GM21737 (cell line): ENCODE measurements around the gene NUP210L.
"Not testable (repeated sequence)": the region's sequence is repeated elsewhere in the genome, so short reads cannot be mapped to it uniquely, and the experiment has no call there.

Experiments used
- ATAC-seq: cut with Tn5 transposase; IDR thresholded peaks from one replicate; pipeline ENCODE4 v1.9.1; 2021; ENCODE audit warnings: mild to moderate bottlenecking, moderate library complexity; ENCODE audit not compliant: unreplicated experiment

The NUP210L gene

DNA sequence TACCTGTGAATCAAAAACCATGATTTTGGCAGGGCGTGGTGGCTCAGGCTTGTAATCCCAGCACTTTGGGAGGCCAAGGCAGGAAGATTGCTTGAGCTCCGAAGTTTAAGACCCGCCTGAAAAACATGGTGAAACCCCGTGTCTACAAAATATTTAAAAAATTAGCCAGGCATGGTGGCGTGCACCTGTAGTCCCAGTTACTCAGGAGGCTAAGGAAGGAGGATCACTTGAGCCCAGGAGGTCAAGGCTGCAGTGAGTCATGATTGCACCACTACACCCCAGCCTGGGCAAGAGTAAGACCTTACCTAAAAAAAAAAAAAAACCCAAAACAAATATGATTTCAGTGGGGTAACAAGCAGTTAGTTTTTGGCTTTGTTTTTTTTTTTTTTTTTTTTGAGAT is 54.7 kb downstream of the NUP210L start:
- ATAC-seq: not testable (repeated sequence)

DNA sequence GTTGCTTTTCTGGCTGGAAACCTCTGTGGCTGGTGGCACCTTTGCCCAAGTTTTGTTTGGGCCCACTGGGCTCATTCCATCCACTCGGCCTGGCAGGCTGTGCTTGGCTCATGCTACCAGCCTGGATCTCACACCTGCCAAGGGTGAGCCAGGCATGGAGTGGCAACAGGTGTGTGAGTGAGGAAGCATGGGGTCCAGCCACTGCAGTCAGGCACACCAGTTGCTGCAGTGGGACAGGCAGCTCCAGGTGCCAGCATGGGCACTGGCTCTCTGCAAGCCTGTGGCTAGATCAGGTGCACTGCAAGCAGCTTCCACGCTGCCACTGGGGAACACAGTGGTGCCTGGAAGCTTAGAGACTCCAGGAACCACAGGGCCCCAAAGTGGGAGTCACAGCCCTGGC is 57.0 kb downstream of the NUP210L start:
- no peak for ATAC-seq

- no peak for ATAC-seq
Measured at GRCh38 chr1:154095456-154096060, 59.3 kb downstream of the NUP210L start.

DNA sequence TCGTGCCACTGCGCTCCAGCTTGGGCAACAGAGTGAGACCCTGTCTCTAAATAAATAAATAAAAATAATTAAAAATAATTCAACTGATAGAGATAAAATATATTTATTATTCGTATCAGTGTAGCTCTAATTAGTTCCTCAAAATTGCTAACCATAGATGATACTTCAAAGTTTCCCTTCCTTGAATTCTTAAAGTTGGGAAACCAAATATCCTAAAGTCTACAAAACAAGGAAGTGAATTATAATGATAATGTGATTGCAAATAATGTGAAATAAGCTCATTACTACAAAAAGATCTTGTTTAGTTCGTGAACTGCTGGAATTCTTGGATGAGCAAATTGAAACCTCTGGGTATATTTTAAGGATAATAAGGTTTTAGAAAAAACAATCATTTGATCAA is 60.5 kb downstream of the NUP210L start:
- no peak for ATAC-seq

DNA sequence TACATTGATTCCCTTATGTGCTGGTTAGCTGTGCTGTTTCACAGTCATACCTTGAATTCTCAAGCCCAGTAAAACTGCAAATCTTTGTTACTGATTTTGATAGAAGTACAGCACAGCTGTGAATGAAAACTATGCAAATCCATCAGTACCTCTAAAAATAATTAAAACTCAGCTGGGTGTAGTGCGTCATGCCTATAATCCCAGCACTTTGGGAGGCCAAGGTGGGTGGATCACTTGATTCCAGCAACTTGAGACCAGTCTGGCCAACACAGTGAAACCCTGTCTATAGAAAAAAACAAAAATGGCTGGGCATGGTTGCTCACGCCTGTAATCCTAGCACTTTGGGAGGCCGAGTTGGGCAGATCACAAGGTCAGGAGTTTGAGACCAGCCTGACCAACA is 61.2 kb downstream of the NUP210L start:
- no peak for ATAC-seq

DNA sequence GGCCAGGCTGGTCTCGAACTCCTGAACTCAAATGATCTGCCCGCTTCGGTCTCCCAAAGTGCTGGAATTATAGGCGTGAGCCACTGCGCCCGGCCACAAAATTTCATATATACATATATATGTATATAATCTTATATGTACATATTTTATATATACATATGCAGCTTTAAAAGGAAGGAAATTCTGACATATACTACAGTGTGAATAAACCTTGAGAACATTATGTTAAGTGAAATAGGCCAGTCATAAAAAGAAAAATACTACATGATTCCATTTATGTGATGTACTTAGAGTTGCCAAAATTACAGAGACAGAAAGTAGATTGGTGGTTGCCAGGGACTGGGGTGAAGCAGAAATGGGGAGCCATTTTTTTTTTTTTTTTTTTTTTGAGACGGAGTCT is 63.2 kb downstream of the NUP210L start:
- no peak for ATAC-seq

DNA sequence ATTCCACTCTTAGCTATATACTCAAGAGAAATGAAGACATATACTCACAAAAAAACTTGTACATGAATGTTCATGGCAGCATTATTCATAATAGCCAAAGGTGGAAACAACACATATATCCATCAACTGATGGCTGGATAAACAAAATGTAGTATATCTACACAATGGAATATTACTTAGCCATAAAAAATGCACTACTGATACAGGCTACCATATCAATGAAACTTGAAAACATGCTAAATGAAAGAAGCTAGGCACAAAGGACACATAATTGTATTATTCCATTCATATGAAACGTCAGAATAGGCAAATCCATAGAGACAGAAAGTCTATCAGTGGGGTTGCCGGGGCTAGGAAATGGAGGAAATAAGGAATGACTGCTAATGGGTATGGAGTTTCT is 67.3 kb downstream of the NUP210L start:
- ATAC-seq: no peak

GRCh38 chr1:154083057-154083456 is 71.8 kb downstream of the NUP210L start:
- ATAC-seq: not testable (repeated sequence)

GRCh38 chr1:154081386-154082126 is 73.3 kb downstream of the NUP210L start:
- ATAC-seq: no peak

DNA sequence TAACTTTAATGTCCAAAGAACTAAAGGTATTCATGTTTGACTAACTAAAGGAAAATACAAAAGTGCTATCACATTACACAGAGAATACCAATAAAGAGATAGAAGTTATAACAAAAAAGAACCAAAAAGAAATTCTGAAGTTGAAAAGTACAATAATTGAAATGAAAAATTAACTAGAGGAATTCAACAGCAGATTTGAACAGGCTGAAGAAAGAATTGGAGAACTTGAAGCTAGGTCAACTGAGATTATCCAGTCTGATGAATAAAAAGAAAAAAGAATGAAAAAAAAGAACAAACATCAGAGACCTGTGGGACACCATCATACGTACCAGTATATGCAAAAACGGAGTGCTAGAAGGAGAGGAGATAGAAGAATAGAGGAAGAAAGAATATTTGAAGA is 78.5 kb downstream of the NUP210L start:
- ATAC-seq: no peak

DNA sequence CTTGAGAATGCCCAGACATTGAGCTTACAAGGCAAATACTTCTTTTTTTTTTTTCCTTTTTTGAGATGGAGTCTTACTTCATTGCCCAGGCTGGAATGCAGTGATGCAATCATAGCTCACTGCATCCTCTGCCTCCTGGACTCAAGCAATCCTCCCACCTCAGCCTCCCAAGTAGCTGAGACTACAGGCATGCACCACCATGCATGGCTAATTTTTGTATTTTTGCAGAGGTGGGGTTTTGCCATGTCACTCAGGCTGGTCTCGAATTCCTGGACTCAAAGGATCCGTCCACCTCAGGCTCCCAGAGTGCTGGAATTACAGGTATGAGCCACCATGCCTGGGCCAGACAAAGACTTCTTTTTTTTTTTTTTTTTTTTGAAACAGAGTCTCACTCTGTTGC is 79.1 kb downstream of the NUP210L start:
- no peak for ATAC-seq

DNA sequence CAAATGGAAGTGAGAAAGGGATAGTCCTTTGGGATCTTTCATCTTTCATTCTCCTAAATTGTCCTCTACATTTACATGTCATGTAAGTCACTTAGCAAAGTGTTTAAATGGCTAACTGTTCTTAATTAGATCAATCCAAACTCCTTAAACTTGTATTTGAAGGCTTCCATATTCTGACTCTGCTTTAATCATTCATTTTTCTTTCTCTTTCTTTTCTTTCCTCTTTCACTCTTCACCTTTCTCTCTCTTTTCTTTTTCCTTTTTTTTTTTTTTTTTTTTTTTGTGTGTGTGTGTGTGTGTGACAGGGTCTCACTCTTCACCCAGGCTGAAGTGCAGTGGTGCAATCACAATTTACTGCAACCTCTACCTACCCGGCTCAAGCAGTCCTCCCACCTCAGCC is 92.6 kb downstream of the NUP210L start:
- ATAC-seq: no peak

GRCh38 chr1:154047436-154047835 is 107.4 kb downstream of the NUP210L start:
- ATAC-seq: not testable (repeated sequence)

- not testable (repeated sequence) for ATAC-seq
Measured at GRCh38 chr1:154033697-154034096, 121.2 kb downstream of the NUP210L start.

GRCh38 chr1:154019940-154020339 is 134.9 kb downstream of the NUP210L start:
- no peak for ATAC-seq

DNA sequence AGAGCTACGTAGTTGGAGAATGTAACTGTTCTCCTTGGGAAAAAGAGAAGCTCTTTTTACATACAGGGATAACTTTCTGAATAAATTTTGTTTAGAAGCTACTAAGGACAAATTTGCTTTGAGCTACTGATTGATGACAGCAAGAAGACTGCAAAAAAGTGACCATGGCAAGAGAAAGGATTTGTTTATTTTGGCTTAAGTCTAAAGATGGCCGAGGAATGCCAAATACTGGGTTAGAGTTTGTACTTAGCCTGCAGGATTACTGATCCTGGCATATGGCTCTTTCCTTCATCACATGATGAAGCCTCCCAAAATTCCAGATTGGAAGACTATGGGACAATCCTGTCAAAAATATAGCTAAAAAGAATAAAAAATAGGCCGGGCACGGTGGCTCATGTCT is 135.6 kb downstream of the NUP210L start:
- no peak for ATAC-seq

DNA sequence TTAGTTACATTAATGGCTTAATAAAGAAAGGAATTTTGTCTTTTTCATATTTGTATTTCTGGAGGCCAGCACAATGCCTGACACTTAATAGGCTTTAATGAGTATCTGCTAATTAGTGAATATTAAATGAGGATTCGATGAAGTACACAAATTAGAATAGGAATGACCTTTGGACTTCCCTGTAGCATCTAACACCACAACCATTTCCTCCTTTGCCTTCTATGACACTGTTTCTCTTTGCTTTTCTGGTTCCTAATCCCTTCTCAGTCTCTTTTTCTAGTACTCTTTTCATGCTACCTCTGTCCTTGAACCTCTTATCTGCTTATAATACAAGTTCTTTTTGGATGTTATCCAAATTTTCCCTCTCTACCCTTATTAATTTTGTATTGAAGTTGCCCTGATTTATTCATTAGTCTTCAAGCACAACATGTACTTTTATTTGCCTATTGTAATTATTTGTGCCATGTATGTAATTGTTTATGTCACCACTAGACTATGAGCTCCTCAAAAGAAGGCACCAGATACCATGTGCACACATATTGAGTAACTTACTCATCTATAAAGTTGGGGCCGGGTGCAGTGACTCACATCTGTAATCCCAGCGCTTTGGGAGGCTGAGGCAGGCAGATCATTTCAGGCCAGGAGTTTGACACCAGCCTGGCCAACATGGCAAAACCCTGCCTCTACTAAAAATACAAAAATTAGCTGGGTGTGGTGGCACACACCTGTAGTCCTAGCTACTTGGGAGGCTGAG is 140.5 kb downstream of the NUP210L start:
- no peak for ATAC-seq

DNA sequence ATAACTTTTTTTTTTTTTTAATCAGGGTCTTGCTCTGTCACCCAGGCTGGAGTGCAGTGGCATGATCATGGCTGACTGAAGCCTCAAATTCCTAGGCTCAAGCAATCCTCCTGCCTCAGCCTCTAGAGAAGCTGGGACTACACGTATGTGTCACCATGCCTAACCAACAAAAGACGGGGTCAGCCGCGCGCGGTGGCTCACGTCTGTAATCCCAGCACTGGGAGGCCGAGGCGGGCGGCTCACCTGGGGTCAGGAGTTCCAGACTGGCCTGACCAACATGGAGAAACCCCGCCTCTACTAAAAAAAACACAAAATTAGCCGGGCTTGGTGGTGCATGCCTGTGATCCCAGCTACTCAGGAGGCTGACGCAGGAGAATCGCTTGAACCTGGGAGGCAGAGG is 142.3 kb downstream of the NUP210L start:
- ATAC-seq: not testable (repeated sequence)

- no peak for ATAC-seq
Measured at GRCh38 chr1:154012129-154012528, 142.7 kb downstream of the NUP210L start.

DNA sequence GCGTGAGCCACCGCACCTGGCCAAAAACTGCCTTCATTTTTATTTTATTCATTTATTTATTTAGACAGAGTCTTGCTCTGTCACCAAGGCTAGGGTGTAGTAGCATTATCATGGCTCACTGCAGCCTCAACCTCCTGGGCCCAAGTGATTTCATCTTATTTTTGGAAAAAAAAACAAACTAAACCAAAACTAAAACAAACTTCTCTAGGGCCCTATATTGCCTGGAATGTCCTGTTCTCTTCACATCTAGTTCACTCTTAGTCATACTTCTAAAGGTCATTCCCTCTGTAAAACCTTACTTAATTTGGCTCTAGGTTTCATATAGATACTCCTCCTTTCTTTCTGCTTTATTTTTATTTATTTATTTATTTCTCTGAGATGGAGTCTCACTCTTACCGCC is 148.7 kb downstream of the NUP210L start:
- no peak for ATAC-seq

DNA sequence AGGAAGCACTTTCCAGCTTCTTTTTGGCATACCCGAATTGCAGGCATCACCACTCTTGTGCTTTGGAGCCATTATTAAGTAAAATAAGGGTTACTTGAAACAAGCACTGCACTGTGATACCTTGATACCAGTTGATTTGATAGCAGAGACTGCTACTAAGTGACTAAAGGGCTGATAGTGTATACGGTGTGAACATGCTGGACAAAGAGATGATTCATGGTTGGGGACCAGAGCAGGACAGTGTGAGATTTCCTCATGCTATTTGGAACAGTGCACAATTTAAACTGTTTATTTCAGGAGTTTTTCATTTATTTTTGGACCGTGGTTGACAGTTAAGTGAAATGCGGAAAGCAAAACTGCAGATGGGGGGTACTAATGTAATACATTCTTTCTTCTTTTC is 154.5 kb downstream of the NUP210L start:
- no peak for ATAC-seq

GRCh38 chr1:153996882-153997281 is 158.0 kb downstream of the NUP210L start:
- ATAC-seq: not testable (repeated sequence)
